GM12878 (cell line): ENCODE results near the gene LRP1. TPM values are rescaled to one million over a fixed set of nuclear protein-coding genes. Genes with fewer than 3 reads are reported as not detected.

ENCODE experiments used
- ATAC-seq: fragments of 200-7000 bp; cut with Tn5 transposase; 3 replicates; pipeline ENCODE4 v1.9.1; 2020; ENCODE audit warnings: mild to moderate bottlenecking, moderate library complexity
- BruUV-seq: library from RNA; stranded (reverse); fragments of 400-500 nt; replicated peaks from 2 replicates; lab custom pipeline; 2021; lab: Mats Ljungman, UMichigan
- CTCF ChIA-PET: fragments of 300-600 bp; sonication (Branson Sonifier 250); formaldehyde crosslinking; extraction: SDS; loops from one replicate; lab custom pipeline; 2021; ENCODE audit warnings: inconsistent platforms; lab: Yijun Ruan, JAX
- POLR2A ChIA-PET: fragments of 350-600 bp; formaldehyde crosslinking; extraction: SDS; loops from one replicate; lab custom pipeline; 2021; ENCODE audit warnings: inconsistent platforms; lab: Charles Lee
- RAD21 ChIA-PET: fragments of 300-600 bp; sonication (Branson Sonifier 250); formaldehyde crosslinking; loops from one replicate; lab custom pipeline; 2023; ENCODE audit warnings: antibody characterized with exemption; ENCODE audit not compliant: unreplicated experiment; lab: Charles Lee
- SMC1A ChIA-PET: fragments of 300-600 bp; sonication (Branson Sonifier 250); formaldehyde crosslinking; loops from one replicate; lab custom pipeline; 2023; ENCODE audit not compliant: unreplicated experiment, uncharacterized antibody; lab: Charles Lee
- DNase-seq: peaks from one replicate; pipeline ENCODE4 v3.0.0-alpha.2; 2011; ENCODE audit warnings: low read depth, low spot score
- FAIRE-seq: peaks from 3 replicates; lab custom pipeline; 2011; peaks lifted over from hg19 to GRCh38; lab: Jason Lieb, UNC
- H2AFZ ChIP-seq: 2 replicates; pipeline ENCODE4 v1.6.0; 2011; ENCODE audit warnings: low read depth, low read length, control low read depth; ENCODE audit not compliant: control insufficient read depth
- H3K27ac ChIP-seq: 2 replicates; pipeline ENCODE4 v1.5.1; 2011; ENCODE audit warnings: control low read depth; ENCODE audit not compliant: control insufficient read depth, insufficient read depth
- H3K27me3 ChIP-seq, 2 experiments: replicated peaks in 1 of 2; 2 replicates each; pipeline versions ENCODE4 v1.6.0 to v1.6.1; 2011; ENCODE audit warnings: low read length in 1 of 2; ENCODE audit not compliant: control insufficient read depth in 2 of 2, insufficient read depth in 2 of 2
- H3K36me3 ChIP-seq, 2 experiments: 2 replicates each; pipeline ENCODE4 v1.5.1; 2011; ENCODE audit warnings: low read length in 1 of 2; ENCODE audit not compliant: control insufficient read depth in 2 of 2, insufficient read depth in 2 of 2
- H3K4me1 ChIP-seq: 2 replicates; pipeline ENCODE4 v1.6.1; 2011; ENCODE audit warnings: mild to moderate bottlenecking, low read length, moderate library complexity, mixed read lengths; ENCODE audit not compliant: control insufficient read depth, insufficient read depth
- H3K4me2 ChIP-seq: 2 replicates; pipeline ENCODE4 v1.6.0; 2011; ENCODE audit warnings: control low read depth; ENCODE audit not compliant: control insufficient read depth, insufficient read depth
- H3K4me3 ChIP-seq: fragments of 200-600 bp; sonication (generic); 2 replicates; pipeline ENCODE4 v1.5.1; 2016
- H3K79me2 ChIP-seq: 2 replicates; pipeline ENCODE4 v1.6.0; 2011; ENCODE audit warnings: low read length; ENCODE audit not compliant: control insufficient read depth, insufficient read depth
- H3K9ac ChIP-seq: 2 replicates; pipeline ENCODE4 v1.8.0; 2011; ENCODE audit warnings: low read length, control low read depth, mixed read lengths; ENCODE audit not compliant: control insufficient read depth, insufficient read depth
- H3K9me3 ChIP-seq: replicated peaks from 3 replicates; pipeline ENCODE4 v1.5.1; 2011; ENCODE audit warnings: mild to moderate bottlenecking, low read length; ENCODE audit not compliant: control insufficient read depth, insufficient read depth
- H4K20me1 ChIP-seq: 2 replicates; pipeline ENCODE4 v1.6.0; 2011; ENCODE audit not compliant: control insufficient read depth, insufficient read depth
- BHLHE40 ChIP-seq, 2 experiments: fragments of 450-650 bp in 1 of 2; IDR thresholded peaks; 2 replicates each; pipeline ENCODE4 v1.6.1; 2011 to 2017; ENCODE audit warnings: low read depth in 2 of 2, borderline replicate concordance in 1 of 2, improper control_type of control experiment in 1 of 2, low read length in 1 of 2, mild to moderate bottlenecking in 1 of 2
- CBFB ChIP-seq: IDR thresholded peaks from 2 replicates; pipeline ENCODE4 v1.6.1; 2016; ENCODE audit warnings: antibody characterized with exemption, low read depth
- CHD1 ChIP-seq: IDR thresholded peaks from 2 replicates; pipeline ENCODE4 v1.6.1; 2012; ENCODE audit warnings: low read depth, low read length, improper control_type of control experiment
- GABPA ChIP-seq: IDR thresholded peaks from 2 replicates; pipeline ENCODE4 v1.6.1; 2014; ENCODE audit warnings: antibody characterized with exemption, low read depth, mild to moderate bottlenecking, inconsistent platforms
- JUNB ChIP-seq: IDR thresholded peaks from 2 replicates; pipeline ENCODE4 v1.6.1; 2016; ENCODE audit warnings: antibody characterized with exemption, mild to moderate bottlenecking
- MTA2 ChIP-seq: fragments of 450-650 bp; IDR thresholded peaks from 2 replicates; pipeline ENCODE4 v1.6.1; 2016; ENCODE audit warnings: low read depth, mild to moderate bottlenecking, moderate library complexity
- NFYA ChIP-seq: IDR thresholded peaks from 2 replicates; pipeline ENCODE4 v1.6.1; 2011; ENCODE audit warnings: low read depth, mild to moderate bottlenecking, low read length, improper control_type of control experiment, borderline replicate concordance
- NFYB ChIP-seq: IDR thresholded peaks from 2 replicates; pipeline ENCODE4 v1.6.1; 2011; ENCODE audit warnings: low read depth, mild to moderate bottlenecking, low read length, improper control_type of control experiment, moderate library complexity; ENCODE audit not compliant: insufficient read depth
- PAX8 ChIP-seq: fragments of 450-650 bp; IDR thresholded peaks from 2 replicates; pipeline ENCODE4 v1.6.1; 2017; ENCODE audit warnings: mild to moderate bottlenecking, moderate library complexity
- POU2F2 ChIP-seq: IDR thresholded peaks from 3 replicates; pipeline ENCODE4 v1.6.1; 2011; ENCODE audit warnings: low read depth, mild to moderate bottlenecking, low read length, borderline replicate concordance
- REST ChIP-seq: IDR thresholded peaks from 2 replicates; pipeline ENCODE4 v1.6.1; 2012; ENCODE audit warnings: mild to moderate bottlenecking, low read depth, low read length
- SIN3A ChIP-seq: IDR thresholded peaks from 2 replicates; pipeline ENCODE4 v1.6.1; 2012; ENCODE audit warnings: low read depth, low read length, improper control_type of control experiment
- SMC3 ChIP-seq: IDR thresholded peaks from 2 replicates; pipeline ENCODE4 v1.6.1; 2011; ENCODE audit warnings: low read length, improper control_type of control experiment, borderline replicate concordance
- SUZ12 ChIP-seq: fragments of 200-600 bp; sonication (generic); IDR thresholded peaks from one replicate; pipeline ENCODE4 v1.6.1; 2018; ENCODE audit warnings: antibody characterized with exemption, mild to moderate bottlenecking; ENCODE audit not compliant: unreplicated experiment
- TCF12 ChIP-seq: IDR thresholded peaks from 2 replicates; pipeline ENCODE4 v1.6.1; 2011; ENCODE audit warnings: low read depth, mild to moderate bottlenecking, low read length
- YBX1 ChIP-seq: fragments of 450-650 bp; IDR thresholded peaks from 2 replicates; pipeline ENCODE4 v1.6.1; 2016; ENCODE audit warnings: antibody characterized with exemption
- ZNF592 ChIP-seq: fragments of 450-650 bp; IDR thresholded peaks from 2 replicates; pipeline ENCODE4 v1.6.1; 2017; ENCODE audit warnings: mild to moderate bottlenecking, moderate library complexity
- ZSCAN29 ChIP-seq: fragments of 450-650 bp; IDR thresholded peaks from 2 replicates; pipeline ENCODE4 v1.6.1; 2017; ENCODE audit warnings: mild to moderate bottlenecking, moderate library complexity
- WGBS: methylation state at CpG from one replicate; pipeline ENCODE4 v1.1.6; 2016; ENCODE audit warnings: low lambda C conversion rate; ENCODE audit not compliant: insufficient replicate concordance, insufficient coverage; ENCODE audit errors: missing lambda C conversion rate; 5-methylcytosine and 5-hydroxymethylcytosine counted together
- in situ Hi-C: fragments of 300-500 bp; cut with MboI; formaldehyde crosslinking; loops from 9 replicates; pipeline ENCODE4 v1.14.3; 2018; ENCODE audit warnings: mixed read lengths
- intact Hi-C: fragments of 100-400 bp; cut with micrococcal nuclease; formaldehyde crosslinking; loops from one replicate; pipeline ENCODE4 v1.14.2; 2022; ENCODE audit not compliant: unreplicated experiment
- polyA plus RNA-seq, 11 experiments: library from polyadenylated mRNA; depleted of rRNA in 4 of 11; unstranded in 6 of 11; stranded (reverse) in 5 of 11; fragments of >200 nt; fragmentation: Nextera tagmentation in 4 of 11; fragmentation: Illumina TruSeq in 1 of 11; extraction: Ambion mirVana in 4 of 11; extraction: Trizol in 1 of 11; gene quantifications; 1 replicate in 1 of 11; 2 replicates in 10 of 11; pipeline versions ENCODE4 v1.2.1 to v1.2.3, GENCODE V29; 2011 to 2016; ENCODE audit warnings: inconsistent platforms in 2 of 11, missing spikeins in 2 of 11, low read depth in 1 of 11
- total RNA-seq, 4 experiments: library from RNA; depleted of rRNA in 3 of 4; stranded (reverse); fragments of >200 nt in 3 of 4; fragmentation: Illumina TruSeq in 1 of 4; extraction: Trizol in 1 of 4; gene quantifications; 2 replicates each; pipeline versions ENCODE4 v1.2.1 to v1.2.3, GENCODE V29; 2013 to 2021

The LRP1 gene
- total and polyA plus RNA-seq, 10 of the 15 experiments (the other 5 are each of a cell fraction or from before 2014, with no cell fraction given): under 0.01 to 1.1 (median 0.20) TPM; not detected in 2

DNA sequence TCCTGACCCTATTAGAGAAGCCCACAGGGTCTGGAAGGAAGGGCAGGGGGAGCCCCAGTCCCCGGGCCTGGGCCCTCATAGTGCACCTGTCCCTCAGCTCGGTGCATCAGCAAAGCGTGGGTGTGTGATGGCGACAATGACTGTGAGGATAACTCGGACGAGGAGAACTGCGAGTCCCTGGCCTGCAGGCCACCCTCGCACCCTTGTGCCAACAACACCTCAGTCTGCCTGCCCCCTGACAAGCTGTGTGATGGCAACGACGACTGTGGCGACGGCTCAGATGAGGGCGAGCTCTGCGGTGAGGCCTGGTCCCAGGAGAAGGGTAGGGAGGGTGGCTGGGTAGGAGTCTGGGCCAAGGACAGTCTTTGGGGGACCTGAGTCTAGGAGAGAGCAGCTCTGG is 45.4 kb downstream of the LRP1 start:
- no peak for DNase-seq
- POLR2A ChIA-PET: interaction anchor here (1.6 kb wide), 1 partner anchor 12 kb away, joined by 3 read pairs; no protein-coding TSS in a partner anchor
- ATAC-seq: no peak
- H3K79me2 ChIP-seq: no peaks in the 10 kb centered on the region
- H3K4me1 ChIP-seq: no peaks in the 10 kb centered on the region
- CTCF ChIA-PET: interaction anchor here (0.6 to 5.4 kb wide), 10 partner anchors 13 to 484 kb away, joined by 3 to 66 read pairs (median 6); partner anchors contain the start of gene LRP1
- no peak for TF ChIP-seq SMC3
- no peak for TF ChIP-seq YBX1
- TF ChIP-seq MTA2: no peak
- no peak for TF ChIP-seq JUNB
- TF ChIP-seq NFYA: no peak
- TF ChIP-seq POU2F2: no peak
- no peak for TF ChIP-seq REST
- TF ChIP-seq SIN3A: no peak
- TF ChIP-seq NFYB: no peak
- TF ChIP-seq ZNF592: no peak
- no peak for TF ChIP-seq CHD1
- TF ChIP-seq CBFB: no peak
- TF ChIP-seq SUZ12: no peak
- no peak for TF ChIP-seq BHLHE40 (IDR thresholded peaks at IDR 0.05; ENCODE audit: borderline replicate concordance in 1 of 2, low read depth in 2 of 2, low read length in 1 of 2)
- TF ChIP-seq GABPA: no peak
- no peak for TF ChIP-seq PAX8
- TF ChIP-seq ZSCAN29: no peak
- TF ChIP-seq TCF12: no peak
- SMC1A ChIA-PET: interaction anchor here (1.3 to 1.7 kb wide), 2 partner anchors 45 to 50 kb away, joined by 3 to 6 read pairs; partner anchors contain the start of gene LRP1
- no peak overlapping the region for H3K4me2 ChIP-seq
- H3K27me3 ChIP-seq: no peaks in the 10 kb centered on the region
- BruUV-seq: no TSS peak
- WGBS: 62% methylated on average over 14 of the region's 14 CpGs
- no peaks in the 10 kb centered on the region for H3K36me3 ChIP-seq
- no peaks in the 10 kb centered on the region; the same call in none of the 2 replicates for H4K20me1 ChIP-seq
- H2AFZ ChIP-seq: no peak overlapping the region
- no peaks in the 10 kb centered on the region for H3K9me3 ChIP-seq
- FAIRE-seq: no peak
- intact Hi-C loops (loop anchor here (1.0 kb wide), 1 partner anchor 49 kb away; no protein-coding TSS in a partner anchor), in situ Hi-C loops (no loop called here)
- H3K4me3 ChIP-seq: no peak overlapping the region
- H3K27ac ChIP-seq: no peak overlapping the region
- RAD21 ChIA-PET: interaction anchor here (1.0 to 3.4 kb wide), 2 partner anchors 46 to 50 kb away, joined by 4 to 13 read pairs; partner anchors contain the start of gene LRP1
- no peak overlapping the region for H3K9ac ChIP-seq
